ENCODE results near the gene WWTR1.

Gene WWTR1

DNA sequence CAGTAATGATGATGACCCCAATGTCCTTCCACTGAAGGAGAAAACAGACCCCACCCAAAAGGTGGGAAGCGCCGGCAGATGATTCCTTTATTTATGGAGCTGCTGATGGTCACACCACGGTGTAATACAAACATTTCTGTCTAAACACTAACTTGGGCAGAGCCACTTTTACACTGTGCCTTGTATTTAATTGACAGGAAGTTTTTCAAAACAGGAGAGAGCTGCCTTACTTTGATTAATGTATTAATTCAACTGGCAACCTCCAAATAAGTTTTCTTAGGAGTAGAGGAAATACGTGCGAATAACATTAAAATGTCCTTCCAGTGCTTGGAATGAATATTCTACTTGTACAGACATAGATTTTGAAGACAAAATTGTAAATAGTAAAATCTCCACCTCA lies 70.4 kb downstream of the WWTR1 start:
- H3K4me1 ChIP-seq, result peaks cover 39% of the 10 kb centered on the region
- no peak overlapping the region for H3K4me3 ChIP-seq
- no peaks in the 10 kb centered on the region for H3K36me3 ChIP-seq (replicated peaks)
- H3K27me3 ChIP-seq (ENCODE audit: low read depth), result no peaks in the 10 kb centered on the region
- no peaks in the 10 kb centered on the region for H3K9me3 ChIP-seq
- DNase-seq (ENCODE audit: low spot score in 2 of 2), result no peak
- in situ Hi-C loops (cut with MboI; ENCODE audit: low sequenced_read_pairs), result no loop called here

DNA sequence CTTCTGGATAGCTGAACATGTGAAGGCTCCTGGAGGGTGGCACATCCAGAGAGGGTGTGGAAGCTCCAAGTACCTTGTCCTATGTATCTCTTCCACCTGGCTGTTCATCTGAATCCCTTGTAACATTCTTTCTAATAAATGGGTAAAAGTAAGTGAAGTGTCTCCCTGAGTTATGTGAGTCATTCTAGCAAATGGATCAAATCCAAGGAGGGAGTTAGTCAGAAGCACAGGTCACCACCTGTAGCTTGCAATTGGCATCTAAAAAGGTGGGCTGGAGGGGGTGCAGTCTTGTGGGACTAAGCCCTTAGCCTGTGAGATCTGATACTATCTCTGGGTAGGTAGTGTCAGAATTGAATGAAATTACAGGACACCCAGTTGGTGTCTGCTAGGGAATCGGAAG lies 71.0 kb downstream of the WWTR1 start:
- Histone ChIP-seq H3K4me1 (peaks cover 40% of the 10 kb centered on the region), H3K27me3 (ENCODE audit: low read depth) (no peaks in the 10 kb centered on the region), H3K4me3 (no peak overlapping the region), H3K36me3 (replicated peaks) (no peaks in the 10 kb centered on the region), H3K9me3 (no peaks in the 10 kb centered on the region)
- in situ Hi-C loops (cut with MboI; ENCODE audit: low sequenced_read_pairs), result no loop called here
- no peak for DNase-seq (ENCODE audit: low spot score in 2 of 2)

DNA sequence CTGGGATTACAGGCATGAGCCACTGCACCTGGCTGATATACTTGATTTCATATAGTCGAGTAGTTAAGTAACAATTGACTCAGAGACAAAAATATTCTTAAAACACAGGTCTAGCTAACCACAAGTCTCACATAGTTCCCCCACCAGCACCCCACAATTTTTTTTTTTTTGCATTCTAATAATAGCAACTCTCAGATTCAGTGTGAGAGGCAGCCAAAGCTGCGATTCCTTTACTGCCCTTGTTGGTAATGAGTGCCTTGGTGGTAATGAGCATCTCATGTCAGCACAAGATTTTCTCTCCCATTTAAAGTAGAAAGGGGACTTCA lies 72.5 kb downstream of the WWTR1 start:
- DNase-seq (ENCODE audit: low spot score in 2 of 2), result no peak
- Histone ChIP-seq H3K4me1 (peaks cover 50% of the 10 kb centered on the region), H3K4me3 (no peak overlapping the region), H3K9me3 (no peaks in the 10 kb centered on the region), H3K27me3 (ENCODE audit: low read depth) (no peaks in the 10 kb centered on the region), H3K36me3 (replicated peaks) (no peaks in the 10 kb centered on the region)
- in situ Hi-C loops (cut with MboI; ENCODE audit: low sequenced_read_pairs), result no loop called here

DNA sequence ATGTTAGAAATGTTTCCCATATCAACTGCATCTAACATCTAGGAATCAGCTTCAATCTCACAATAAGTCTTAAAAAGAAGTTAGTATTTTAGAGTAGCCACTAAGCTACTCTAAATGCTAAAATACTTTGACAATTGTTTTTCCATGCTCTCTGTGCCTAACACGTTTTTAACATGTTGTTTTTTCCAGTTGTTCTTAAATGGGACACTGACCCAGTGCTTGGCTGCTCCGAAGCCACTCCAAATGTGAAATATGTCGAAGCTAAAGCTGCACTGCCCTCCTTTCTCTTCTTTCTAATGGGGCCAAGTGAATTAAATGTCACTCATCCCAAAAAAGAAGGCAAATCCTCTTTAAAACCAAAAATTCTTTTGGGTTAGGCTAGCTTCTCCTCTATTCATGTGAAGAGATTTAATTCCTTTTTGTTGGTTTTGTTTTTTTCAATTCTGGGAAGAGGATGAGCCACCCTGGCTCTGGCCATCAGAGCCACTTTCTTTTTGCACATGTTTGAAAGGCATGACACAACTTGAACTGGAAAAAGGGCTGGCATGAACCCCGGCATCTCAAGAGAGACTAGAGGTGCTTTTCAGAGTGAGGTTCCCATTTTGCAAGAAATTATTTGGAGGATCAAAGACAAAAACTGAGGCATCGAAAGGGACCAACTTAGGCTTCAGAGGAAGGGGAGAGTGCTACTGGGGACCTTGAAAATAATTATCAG lies 73.7 kb downstream of the WWTR1 start:
- H3K36me3 ChIP-seq (replicated peaks), result no peaks in the 10 kb centered on the region
- in situ Hi-C loops (cut with MboI; ENCODE audit: low sequenced_read_pairs), result no loop called here
- peaks cover 42% of the 10 kb centered on the region for H3K4me1 ChIP-seq
- no peak overlapping the region for H3K4me3 ChIP-seq
- no peak for DNase-seq (ENCODE audit: low spot score in 2 of 2)
- H3K9me3 ChIP-seq, result no peaks in the 10 kb centered on the region
- no peaks in the 10 kb centered on the region for H3K27me3 ChIP-seq (ENCODE audit: low read depth)

DNA sequence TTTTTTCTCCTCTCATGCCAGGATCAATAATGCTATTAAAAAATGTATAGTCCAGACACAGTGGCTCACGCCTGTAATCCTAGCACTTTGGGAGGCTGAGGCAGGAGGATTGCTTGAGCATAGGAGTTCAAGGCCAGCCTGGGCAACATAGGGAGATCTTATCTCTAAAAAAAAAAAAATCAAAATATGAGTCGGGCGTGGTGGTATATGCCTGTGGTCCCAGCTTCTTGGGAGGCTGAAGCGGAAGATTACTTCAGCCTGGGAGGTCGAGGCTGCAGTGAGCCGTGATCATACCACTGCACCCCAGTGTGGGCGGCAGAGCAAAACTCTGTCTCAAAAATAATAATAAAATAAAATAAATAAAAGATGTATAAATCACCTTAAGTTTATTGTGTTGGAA lies 75.4 kb downstream of the WWTR1 start:
- H3K4me3 ChIP-seq, result no peak overlapping the region
- peaks cover 28% of the 10 kb centered on the region for H3K4me1 ChIP-seq
- in situ Hi-C loops (cut with MboI; ENCODE audit: low sequenced_read_pairs), result no loop called here

DNA sequence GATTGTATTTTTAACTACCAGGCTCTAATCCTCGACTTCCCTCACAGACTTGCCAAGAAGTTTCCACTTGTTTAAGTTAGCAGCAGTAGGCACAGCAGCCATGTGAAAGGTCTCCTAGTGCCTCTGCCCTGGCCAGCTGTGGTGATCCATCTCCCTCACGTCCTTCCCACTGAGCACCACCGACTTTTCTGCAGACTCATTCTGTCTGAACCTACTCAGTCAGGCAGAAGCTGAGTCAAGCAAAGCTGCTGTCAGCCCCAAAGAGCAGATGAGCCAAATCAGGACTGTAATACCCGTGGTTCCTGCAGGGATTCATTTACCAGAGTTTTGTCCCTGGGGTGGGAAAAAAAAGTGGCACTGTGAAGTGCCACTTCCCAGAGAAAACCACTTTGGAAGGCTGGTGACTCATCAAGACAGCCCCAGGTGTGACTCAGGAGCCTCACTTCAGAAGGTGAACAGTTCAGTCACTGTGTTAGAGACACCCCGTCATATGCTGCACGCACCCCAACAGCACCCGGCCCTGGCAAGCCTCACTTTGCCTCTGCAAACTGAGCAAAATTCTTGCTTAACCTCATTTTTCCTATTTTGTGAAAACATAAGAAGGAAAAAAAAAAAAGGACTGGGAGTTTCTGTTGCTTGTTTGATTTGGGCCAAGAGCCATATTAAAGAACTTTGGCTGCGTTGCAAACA lies 76.0 kb downstream of the WWTR1 start:
- Histone ChIP-seq H3K36me3 (replicated peaks) (no peaks in the 10 kb centered on the region), H3K27me3 (ENCODE audit: low read depth) (no peaks in the 10 kb centered on the region), H3K9me3 (no peaks in the 10 kb centered on the region), H3K4me3 (no peak overlapping the region), H3K4me1 (peaks cover 28% of the 10 kb centered on the region)
- in situ Hi-C loops (cut with MboI; ENCODE audit: low sequenced_read_pairs), result no loop called here
- DNase-seq (ENCODE audit: low spot score in 2 of 2), result no peak

More for the DNA sequence above, 75.4 kb downstream of the WWTR1 start:
- DNase-seq (ENCODE audit: low spot score in 2 of 2), result no peak
- Histone ChIP-seq H3K27me3 (ENCODE audit: low read depth) (no peaks in the 10 kb centered on the region), H3K9me3 (no peaks in the 10 kb centered on the region), H3K36me3 (replicated peaks) (no peaks in the 10 kb centered on the region)

DNA sequence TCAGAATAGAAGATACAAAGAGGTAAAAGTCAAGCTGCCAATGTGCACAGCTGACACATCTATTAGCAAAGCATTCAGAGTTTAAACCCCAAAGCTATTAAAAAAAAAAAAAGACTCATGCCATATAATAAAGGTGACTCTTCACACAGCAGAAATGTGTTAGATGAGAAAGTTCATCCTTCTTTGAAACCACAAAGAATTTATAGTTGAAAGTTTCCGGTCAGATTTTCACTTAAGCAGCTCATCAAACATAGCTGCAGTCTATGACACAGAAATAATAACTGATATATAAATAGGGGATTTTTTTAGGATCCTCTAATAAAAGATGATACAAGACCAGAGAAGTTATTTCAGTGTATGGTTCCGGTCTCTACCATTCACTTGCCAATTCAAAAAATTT lies 76.6 kb downstream of the WWTR1 start:
- no peaks in the 10 kb centered on the region for H3K36me3 ChIP-seq (replicated peaks)
- H3K27me3 ChIP-seq (ENCODE audit: low read depth), result no peaks in the 10 kb centered on the region
- H3K4me1 ChIP-seq, result peaks cover 32% of the 10 kb centered on the region
- DNase-seq (ENCODE audit: low spot score in 2 of 2), result no peak
- H3K9me3 ChIP-seq, result no peaks in the 10 kb centered on the region
- H3K4me3 ChIP-seq, result no peak overlapping the region
- in situ Hi-C loops (cut with MboI; ENCODE audit: low sequenced_read_pairs), result no loop called here

DNA sequence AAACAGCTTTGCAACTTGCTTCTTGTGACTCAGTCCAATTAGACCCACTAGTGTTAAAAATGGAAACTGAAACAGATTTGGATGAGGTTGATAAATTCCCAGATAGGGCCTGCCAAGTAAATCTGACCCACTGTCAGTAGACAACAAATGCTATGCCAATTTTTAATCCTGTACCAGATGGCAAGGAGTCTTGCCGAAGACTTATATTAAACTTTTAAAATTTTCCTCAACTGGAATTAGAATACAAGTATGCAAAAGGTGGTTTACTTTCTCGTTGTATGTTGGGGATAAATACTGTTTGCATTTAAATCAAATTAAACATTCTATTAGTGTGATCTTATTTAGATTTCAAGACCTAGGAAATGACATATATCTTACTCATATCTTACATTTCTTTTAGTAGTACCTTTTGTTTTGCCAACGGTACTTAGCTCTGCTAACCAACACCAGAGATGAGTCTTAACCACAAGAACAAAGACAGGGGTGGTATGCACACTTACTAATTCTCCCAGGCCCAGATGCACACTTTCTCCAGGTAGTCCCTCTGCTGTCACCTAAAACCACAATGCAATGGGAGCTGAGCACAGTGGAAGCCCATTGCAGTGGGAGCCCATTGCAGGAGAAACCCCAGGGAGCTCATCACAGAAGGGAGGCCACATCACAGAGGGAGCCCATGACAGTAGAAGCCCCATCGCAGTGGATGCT lies 77.8 kb downstream of the WWTR1 start:
- no peak overlapping the region for H3K4me3 ChIP-seq
- in situ Hi-C loops (cut with MboI; ENCODE audit: low sequenced_read_pairs), result no loop called here

DNA sequence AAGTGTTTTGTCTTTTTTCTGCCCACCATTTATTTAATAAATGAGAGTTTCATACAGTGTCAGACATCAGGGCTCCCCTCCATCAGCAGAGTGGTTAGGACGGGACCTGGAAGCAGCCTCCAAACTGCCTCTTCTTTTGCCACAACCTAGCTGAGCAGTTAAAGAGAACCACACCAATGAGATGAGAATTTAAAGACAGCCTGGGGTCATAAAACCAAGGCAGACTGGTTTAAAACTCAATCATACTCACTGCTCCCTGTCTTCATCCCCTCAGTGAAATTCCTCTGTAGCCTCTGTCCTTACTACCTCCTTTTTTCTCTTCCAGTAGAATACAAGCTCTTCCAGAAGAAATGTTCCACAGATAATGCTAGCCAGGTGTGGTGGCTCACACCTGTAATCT lies 78.7 kb downstream of the WWTR1 start:
- Histone ChIP-seq H3K27me3 (ENCODE audit: low read depth) (no peaks in the 10 kb centered on the region), H3K9me3 (no peaks in the 10 kb centered on the region), H3K4me3 (no peak overlapping the region), H3K36me3 (replicated peaks) (no peaks in the 10 kb centered on the region), H3K4me1 (peaks cover 37% of the 10 kb centered on the region)
- in situ Hi-C loops (cut with MboI; ENCODE audit: low sequenced_read_pairs), result no loop called here
- DNase-seq (ENCODE audit: low spot score in 2 of 2), result no peak

More for the DNA sequence above, 77.8 kb downstream of the WWTR1 start:
- Histone ChIP-seq H3K36me3 (replicated peaks) (no peaks in the 10 kb centered on the region), H3K27me3 (ENCODE audit: low read depth) (no peaks in the 10 kb centered on the region), H3K9me3 (no peaks in the 10 kb centered on the region), H3K4me1 (peaks cover 39% of the 10 kb centered on the region)
- no peak for DNase-seq (ENCODE audit: low spot score in 2 of 2)

DNA sequence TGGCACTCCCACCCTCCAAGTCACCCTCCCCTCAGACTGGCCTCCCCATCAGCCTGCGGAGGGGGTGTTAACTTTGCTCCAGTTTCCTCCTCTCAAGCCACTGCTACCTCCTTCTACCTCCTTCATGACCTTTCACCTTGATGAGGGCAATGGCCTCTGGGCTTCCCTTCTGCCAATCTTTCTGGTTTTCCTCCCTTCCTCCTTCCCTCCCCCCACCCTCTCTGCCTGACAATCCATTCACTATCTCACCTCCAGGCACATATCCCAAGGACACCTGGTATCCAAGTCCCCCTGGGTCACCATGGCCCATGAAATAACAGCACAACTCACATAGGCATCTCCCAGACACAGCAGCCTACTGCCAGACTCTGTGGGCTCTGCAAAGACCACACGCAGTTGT lies 80.0 kb downstream of the WWTR1 start:
- H3K27me3 ChIP-seq (ENCODE audit: low read depth), result no peaks in the 10 kb centered on the region
- DNase-seq (ENCODE audit: low spot score in 2 of 2), result no peak
- H3K4me3 ChIP-seq, result no peak overlapping the region
- in situ Hi-C loops (cut with MboI; ENCODE audit: low sequenced_read_pairs), result no loop called here
- no peaks in the 10 kb centered on the region for H3K9me3 ChIP-seq
- H3K4me1 ChIP-seq, result peaks cover 30% of the 10 kb centered on the region
- H3K36me3 ChIP-seq (replicated peaks), result no peaks in the 10 kb centered on the region; the same call in 1 of the 2 replicates

DNA sequence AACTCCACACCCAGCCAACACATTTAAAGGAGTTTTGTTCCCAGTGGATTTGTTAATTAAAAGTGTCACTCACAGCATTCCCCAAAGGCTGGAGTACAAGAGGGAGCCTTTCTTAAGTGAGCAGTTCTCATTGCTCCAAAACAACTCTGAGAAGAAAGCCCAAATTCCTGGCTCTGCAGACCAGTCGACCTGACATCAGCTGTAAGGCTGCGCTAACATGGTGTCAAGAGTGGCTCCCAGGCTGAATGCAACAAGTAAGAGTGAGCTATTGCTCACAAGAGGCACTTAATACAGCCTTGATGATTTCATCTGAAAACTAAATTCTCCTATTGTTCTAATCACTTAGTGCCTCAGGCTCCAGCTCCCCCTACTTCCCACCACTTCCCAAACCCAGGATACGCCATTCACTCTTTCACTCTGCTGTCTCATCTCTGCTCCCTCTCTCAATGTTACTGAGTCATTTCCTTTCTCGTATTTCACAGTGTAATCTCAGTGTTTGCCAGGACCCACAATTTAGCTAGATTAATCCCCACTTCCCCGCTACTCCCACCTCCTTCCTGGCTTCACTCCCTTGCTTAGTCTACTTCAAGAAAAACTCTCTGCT lies 81.8 kb downstream of the WWTR1 start:
- peaks cover 6% of the 10 kb centered on the region for H3K36me3 ChIP-seq (replicated peaks)
- DNase-seq (ENCODE audit: low spot score in 2 of 2), result peak; percentile 40 to 70
- no peaks in the 10 kb centered on the region for H3K9me3 ChIP-seq
- H3K4me1 ChIP-seq, result peaks cover 21% of the 10 kb centered on the region
- H3K27me3 ChIP-seq (ENCODE audit: low read depth), result no peaks in the 10 kb centered on the region
- no peak overlapping the region for H3K4me3 ChIP-seq
- in situ Hi-C loops (cut with MboI; ENCODE audit: low sequenced_read_pairs), result no loop called here

DNA sequence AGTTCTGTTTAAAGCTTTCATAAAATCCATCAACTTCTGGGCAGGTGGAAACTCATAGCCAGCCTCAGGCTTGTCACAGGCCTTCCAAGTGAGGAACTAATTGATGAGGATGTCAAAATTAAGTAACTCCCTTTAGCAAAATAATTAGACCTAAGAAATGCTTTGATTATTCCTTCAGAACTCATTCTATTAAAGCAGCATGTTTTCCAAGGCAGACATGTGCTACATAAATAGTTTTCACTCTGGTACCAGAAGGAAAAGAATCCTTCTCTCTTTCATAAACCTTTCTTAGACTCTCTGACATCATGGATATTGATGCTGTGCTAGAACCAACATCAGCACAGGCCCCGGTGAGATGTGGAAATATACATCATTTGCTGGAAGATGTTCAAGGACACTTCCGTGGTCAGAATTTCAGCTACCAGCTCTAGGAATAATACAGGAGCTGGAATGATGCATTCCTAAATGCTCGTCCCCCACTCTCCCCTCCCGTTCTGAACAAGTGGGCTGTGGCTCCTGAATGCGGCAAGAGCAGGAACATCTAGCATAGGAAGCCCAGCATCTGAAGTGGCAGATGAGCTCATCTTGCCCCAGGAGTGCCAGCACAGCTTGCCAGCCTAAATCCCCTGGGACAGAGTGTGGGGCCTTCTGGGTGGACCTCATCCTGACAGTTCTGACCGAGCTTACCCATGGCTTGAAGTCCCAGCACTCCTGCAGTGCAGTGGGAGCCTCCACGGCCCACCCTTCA lies 82.4 kb downstream of the WWTR1 start:
- Histone ChIP-seq H3K4me1 (peaks cover 19% of the 10 kb centered on the region), H3K4me3 (no peak overlapping the region), H3K36me3 (replicated peaks) (peaks cover 6% of the 10 kb centered on the region), H3K27me3 (ENCODE audit: low read depth) (no peaks in the 10 kb centered on the region), H3K9me3 (no peaks in the 10 kb centered on the region)
- in situ Hi-C loops (cut with MboI; ENCODE audit: low sequenced_read_pairs), result no loop called here
- no peak for DNase-seq (ENCODE audit: low spot score in 2 of 2)

DNA sequence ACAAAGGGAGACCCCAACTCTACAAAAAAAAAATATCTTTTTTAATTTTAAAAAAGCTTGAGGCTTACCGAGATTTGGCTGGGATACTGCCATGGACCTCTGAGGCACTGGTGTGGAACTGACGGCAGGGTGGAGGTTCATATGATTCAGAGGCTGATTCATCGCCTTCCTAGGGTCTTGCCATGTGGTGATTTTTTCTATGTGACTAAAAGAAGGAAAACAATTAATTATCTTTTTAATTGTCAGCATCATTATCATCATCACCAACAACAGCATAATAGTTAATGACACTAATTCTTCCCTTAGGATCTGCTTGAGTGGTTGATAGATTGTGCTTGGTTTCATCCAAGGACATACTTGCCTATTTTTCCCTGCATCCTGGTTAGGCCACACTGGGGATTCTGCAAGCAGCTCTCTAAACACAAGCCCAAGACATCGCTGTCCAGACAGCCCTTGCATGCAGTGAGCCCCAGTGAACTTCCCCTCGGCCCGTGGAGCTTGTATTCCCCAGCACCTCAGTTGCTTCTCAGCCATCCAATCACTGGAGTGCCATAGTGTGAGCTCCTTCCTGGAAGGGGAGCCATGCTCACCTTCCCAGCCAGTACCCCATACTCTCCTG lies 84.9 kb downstream of the WWTR1 start:
- Histone ChIP-seq H3K4me1 (peaks cover 19% of the 10 kb centered on the region), H3K4me3 (no peak overlapping the region), H3K27me3 (ENCODE audit: low read depth) (no peaks in the 10 kb centered on the region), H3K9me3 (no peaks in the 10 kb centered on the region), H3K36me3 (replicated peaks) (peaks cover 13% of the 10 kb centered on the region)
- in situ Hi-C loops (cut with MboI; ENCODE audit: low sequenced_read_pairs), result no loop called here
- no peak for DNase-seq (ENCODE audit: low spot score in 2 of 2)
